Vagina (tissue), 2 donors: ENCODE measurements around the gene ADAM20. TPM values are rescaled to one million over a fixed set of nuclear protein-coding genes. Genes with fewer than 3 reads are reported as not detected.

ENCODE experiments used
- DNase-seq, 2 donors: peaks; one replicate each; pipeline ENCODE4 v3.0.0-alpha.2; 2017; ENCODE audit errors: extremely low spot score in 2 of 2
- H3K27ac ChIP-seq: fragments of 200-600 bp; sonication (generic); one replicate; pipeline ENCODE4 v1.5.1; 2019
- H3K27me3 ChIP-seq: fragments of 200-600 bp; sonication (generic); one replicate; pipeline ENCODE4 v1.5.1; 2019
- H3K36me3 ChIP-seq, 2 donors: fragments of 200-600 bp; sonication (generic); one replicate each; pipeline ENCODE4 v1.5.1; 2017 to 2019
- H3K4me1 ChIP-seq: fragments of 200-600 bp; sonication (generic); one replicate; pipeline ENCODE4 v1.5.1; 2019
- H3K4me3 ChIP-seq, 2 donors: fragments of 200-600 bp; sonication (generic); 1 replicate in 1 of 2; 2 replicates in 1 of 2; pipeline ENCODE4 v1.5.1; 2016 to 2019
- H3K9me3 ChIP-seq: fragments of 200-600 bp; sonication (generic); one replicate; pipeline ENCODE4 v1.5.1; 2019
- CTCF ChIP-seq, 3 experiments: fragments of 450-650 bp in 2 of 3; fragments of 200-600 bp in 1 of 3; sonication (generic) in 1 of 3; IDR thresholded peaks; one replicate each; pipeline ENCODE4 v1.5.1; 2017 to 2019; ENCODE audit warnings: antibody characterized with exemption in 3 of 3, mild to moderate bottlenecking in 2 of 3, moderate library complexity in 2 of 3
- POLR2A ChIP-seq, 2 donors: fragments of 450-650 bp; IDR thresholded peaks; one replicate each; pipeline ENCODE4 v1.6.1; 2017; ENCODE audit warnings: antibody characterized with exemption in 2 of 2, mild to moderate bottlenecking in 2 of 2, moderate library complexity in 2 of 2
- POLR2AphosphoS5 ChIP-seq, 2 donors: sonication (generic); formaldehyde crosslinking; IDR thresholded peaks; one replicate each; pipeline ENCODE4 v1.9.0; 2017; ENCODE audit warnings: antibody characterized with exemption in 2 of 2, mild to moderate bottlenecking in 2 of 2, low read depth in 1 of 2; ENCODE audit not compliant: insufficient read depth in 1 of 2
- intact Hi-C: fragments of 100-400 bp; cut with DNase I; formaldehyde crosslinking; loops from one replicate; pipeline ENCODE4 v1.15.1; 2023
- total RNA-seq: library from RNA; depleted of rRNA; stranded (reverse); fragments of >200 nt; gene quantifications from one replicate; pipeline ENCODE4 v1.2.3, GENCODE V29; 2016

Gene ADAM20
- total RNA-seq: 1.2 TPM

GRCh38 chr14:70534904-70535303 is at the start of gene ADAM20:
Gene ADAM20, minus strand, starts transcription at chr14:70535004. Its CDS starts 10,247 bp downstream, at chr14:70524757.
- TF ChIP-seq CTCF (IDR thresholded peaks at IDR 0.05) (no peak), POLR2AphosphoS5 (IDR thresholded peaks at IDR 0.05; ENCODE audit: insufficient read depth in 1 of 2, low read depth in 1 of 2) (no peak), POLR2A (IDR thresholded peaks at IDR 0.05) (no peak)
- no peaks in the 10 kb centered on the region for H3K36me3 ChIP-seq
- no peak within 1 kb of the TSS for H3K4me3 ChIP-seq
- no peaks in the 10 kb centered on the region for H3K9me3 ChIP-seq
- H3K27me3 ChIP-seq: no peaks in the 10 kb centered on the region
- intact Hi-C loops: no loop called here
- DNase-seq: no peak
- no peak within 1 kb of the TSS for H3K27ac ChIP-seq
- H3K4me1 ChIP-seq: no peaks in the 10 kb centered on the region

- DNase-seq: no peak
- no peak overlapping the region for H3K27ac ChIP-seq
- no peak for TF ChIP-seq POLR2AphosphoS5 (IDR thresholded peaks at IDR 0.05; ENCODE audit: insufficient read depth in 1 of 2, low read depth in 1 of 2)
- no peak for TF ChIP-seq CTCF (IDR thresholded peaks at IDR 0.05)
- TF ChIP-seq POLR2A (IDR thresholded peaks at IDR 0.05): no peak
- no peaks in the 10 kb centered on the region for H3K4me1 ChIP-seq
- H3K27me3 ChIP-seq: no peaks in the 10 kb centered on the region
- no peak overlapping the region for H3K4me3 ChIP-seq
- peaks cover 0 to 31% of the 10 kb centered on the region in 2 donors for H3K36me3 ChIP-seq
- intact Hi-C loops: loop anchor here (5.0 kb wide), 1 partner anchor 1325 kb away; no protein-coding TSS in a partner anchor
- H3K9me3 ChIP-seq: no peaks in the 10 kb centered on the region
These were observed 42.1 kb upstream of the ADAM20 start for GRCh38 chr14:70576891-70577290.

GRCh38 chr14:70573050-70573449 is 38.2 kb upstream of the ADAM20 start:
- Histone ChIP-seq H3K4me3 (no peak overlapping the region), H3K9me3 (no peaks in the 10 kb centered on the region), H3K27ac (no peak overlapping the region), H3K27me3 (no peaks in the 10 kb centered on the region), H3K4me1 (no peaks in the 10 kb centered on the region), H3K36me3 (peaks cover 0 to 5% of the 10 kb centered on the region in 2 donors)
- intact Hi-C loops: no loop called here
- TF ChIP-seq CTCF (IDR thresholded peaks at IDR 0.05) (no peak), POLR2AphosphoS5 (IDR thresholded peaks at IDR 0.05; ENCODE audit: insufficient read depth in 1 of 2, low read depth in 1 of 2) (no peak), POLR2A (IDR thresholded peaks at IDR 0.05) (no peak)
- DNase-seq: no peak

GRCh38 chr14:70571139-70571538 is 36.3 kb upstream of the ADAM20 start:
- Histone ChIP-seq H3K36me3 (peaks cover 0 to 5% of the 10 kb centered on the region in 2 donors), H3K27ac (no peak overlapping the region), H3K27me3 (no peaks in the 10 kb centered on the region), H3K4me1 (no peaks in the 10 kb centered on the region), H3K4me3 (no peak overlapping the region), H3K9me3 (no peaks in the 10 kb centered on the region)
- intact Hi-C loops: no loop called here
- TF ChIP-seq CTCF (IDR thresholded peaks at IDR 0.05) (no peak), POLR2AphosphoS5 (IDR thresholded peaks at IDR 0.05; ENCODE audit: insufficient read depth in 1 of 2, low read depth in 1 of 2) (no peak), POLR2A (IDR thresholded peaks at IDR 0.05) (no peak)
- no peak for DNase-seq

GRCh38 chr14:70567791-70568190 is 33.0 kb upstream of the ADAM20 start:
- TF ChIP-seq POLR2A (IDR thresholded peaks at IDR 0.05): no peak
- TF ChIP-seq CTCF (IDR thresholded peaks at IDR 0.05): no peak
- TF ChIP-seq POLR2AphosphoS5 (IDR thresholded peaks at IDR 0.05; ENCODE audit: insufficient read depth in 1 of 2, low read depth in 1 of 2): no peak
- Histone ChIP-seq H3K4me3 (no peak overlapping the region), H3K9me3 (no peaks in the 10 kb centered on the region), H3K27me3 (no peaks in the 10 kb centered on the region), H3K27ac (no peak overlapping the region), H3K36me3 (peaks cover 0 to 20% of the 10 kb centered on the region in 2 donors), H3K4me1 (no peaks in the 10 kb centered on the region)
- DNase-seq: no peak
- intact Hi-C loops: no loop called here
